ENCODE data around the gene PRPF8.

- TF ChIP-seq CTCF (IDR thresholded peaks at IDR 0.05) (no peak), POLR2A (IDR thresholded peaks at IDR 0.05) (no peak)
Observed at GRCh38 chr17:1697681-1698080, 13.0 kb upstream of the PRPF8 start.
